HG03097 (cell line): ENCODE measurements around the gene CCDC28A.
A peak's percentile ranks its signal among the peaks of the same experiment; 100 is the strongest.
"Not testable (repeated sequence)": the region's sequence is repeated elsewhere in the genome, so short reads cannot be mapped to it uniquely, and the experiment has no call there.

Experiments
- ATAC-seq: cut with Tn5 transposase; IDR thresholded peaks from one replicate; pipeline ENCODE4 v1.9.1; 2021; ENCODE audit not compliant: unreplicated experiment, low FRiP score

Gene CCDC28A

GRCh38 chr6:138773177-138774091 is at the start of gene CCDC28A:
Gene CCDC28A, plus strand, starts transcription at chr6:138773769. Its CDS starts 2,352 bp downstream, at chr6:138776121.
- peak; percentile 87 for ATAC-seq

- ATAC-seq = no peak
Measured at GRCh38 chr6:138724015-138724414, 49.6 kb upstream of the CCDC28A start.

- ATAC-seq = no peak
Measured at GRCh38 chr6:138726066-138726756, 47.4 kb upstream of the CCDC28A start.

- no peak for ATAC-seq
Measured at GRCh38 chr6:138726757-138727097, 46.8 kb upstream of the CCDC28A start.

GRCh38 chr6:138727182-138727581 is 46.4 kb upstream of the CCDC28A start:
- ATAC-seq = no peak

- no peak for ATAC-seq
Measured at GRCh38 chr6:138728662-138729061, 44.9 kb upstream of the CCDC28A start.

GRCh38 chr6:138730037-138730436 is 43.5 kb upstream of the CCDC28A start:
- ATAC-seq = not testable (repeated sequence)

- ATAC-seq = no peak
Measured at GRCh38 chr6:138734585-138734984, 39.0 kb upstream of the CCDC28A start.

- no peak for ATAC-seq
Measured at GRCh38 chr6:138736640-138737039, 36.9 kb upstream of the CCDC28A start.

GRCh38 chr6:138752017-138752416 is 21.6 kb upstream of the CCDC28A start:
- no peak for ATAC-seq

GRCh38 chr6:138757136-138757535 is 16.4 kb upstream of the CCDC28A start:
- no peak for ATAC-seq

- no peak for ATAC-seq
Measured at GRCh38 chr6:138765896-138766655, 7.5 kb upstream of the CCDC28A start.

GRCh38 chr6:138769102-138769676 is 4.4 kb upstream of the CCDC28A start:
- no peak for ATAC-seq

- ATAC-seq = peak; percentile 1
Measured at GRCh38 chr6:138772596-138773176, 883 bp upstream of the CCDC28A start.

- no peak for ATAC-seq
Measured at GRCh38 chr6:138774370-138774769, 801 bp downstream of the CCDC28A start.

- no peak for ATAC-seq
Measured at GRCh38 chr6:138776659-138777058, 3.1 kb downstream of the CCDC28A start.

GRCh38 chr6:138778331-138778730 is 4.8 kb downstream of the CCDC28A start:
- ATAC-seq = no peak

GRCh38 chr6:138782243-138782642 is 8.7 kb downstream of the CCDC28A start:
- ATAC-seq = no peak

GRCh38 chr6:138785079-138785478 is 11.5 kb downstream of the CCDC28A start:
- no peak for ATAC-seq

GRCh38 chr6:138785980-138786379 is 12.4 kb downstream of the CCDC28A start:
- ATAC-seq = no peak
